K562 (cell line): ENCODE data around the gene COL26A1. TPM values are rescaled to one million over a fixed set of nuclear protein-coding genes. Genes with fewer than 3 reads are reported as not detected.

ENCODE experiments used
- CHCHD3 ChIP-seq: fragments of 250-450 bp; sonication (Bioruptor Pico); IDR thresholded peaks from 2 replicates; pipeline ENCODE4 v2.1.2; 2022; ENCODE audit warnings: mild to moderate bottlenecking
- GTF2E2 ChIP-seq: fragments of 200-800 bp; sonication (Bioruptor generic); IDR thresholded peaks from 2 replicates; pipeline ENCODE4 v1.6.1; 2016; ENCODE audit warnings: missing genetic modification characterization, missing compliant biosample characterization
- MTA1 ChIP-seq: fragments of 450-650 bp; IDR thresholded peaks from 2 replicates; pipeline ENCODE4 v1.6.1; 2017; ENCODE audit warnings: borderline replicate concordance
- SIN3B ChIP-seq: fragments of 450-650 bp; IDR thresholded peaks from 2 replicates; pipeline ENCODE4 v1.6.1; 2017; ENCODE audit warnings: low read depth, mild to moderate bottlenecking, moderate library complexity
- ZNF609 ChIP-seq: sonication (generic); formaldehyde crosslinking; IDR thresholded peaks from 2 replicates; pipeline ENCODE4 v1.8.1; 2023; ENCODE audit warnings: missing genetic modification reagents, mild to moderate bottlenecking, borderline replicate concordance
- polyA plus RNA-seq, 8 experiments: library from polyadenylated mRNA; depleted of rRNA in 4 of 8; stranded (reverse) in 5 of 8; unstranded in 3 of 8; fragments of >200 nt; fragmentation: Nextera tagmentation in 2 of 8; fragmentation: Illumina TruSeq in 1 of 8; extraction: Ambion mirVana in 2 of 8; extraction: Trizol in 1 of 8; gene quantifications; 2 replicates each; pipeline versions ENCODE4 v1.2.1 to v1.2.3, GENCODE V29; 2011 to 2014; ENCODE audit warnings: inconsistent platforms in 1 of 8, missing spikeins in 1 of 8
- total RNA-seq, 7 experiments: library from RNA; depleted of rRNA in 6 of 7; stranded (reverse); fragments of >200 nt in 6 of 7; fragmentation: Illumina TruSeq in 2 of 7; extraction: Trizol in 2 of 7; gene quantifications; 2 replicates each; pipeline versions ENCODE4 v1.2.1 to v1.2.3, GENCODE V29; 2011 to 2021; ENCODE audit warnings: low replicate concordance in 1 of 7
- TF ChIP-seq, protein P1 (sequence below): fragments of 250-450 bp; sonication (Bioruptor Pico); IDR thresholded peaks from 2 replicates; pipeline ENCODE4 v1.5.0; 2021; ENCODE audit warnings: mild to moderate bottlenecking, borderline replicate concordance

Gene COL26A1
- total and polyA plus RNA-seq, 9 of the 15 experiments (the other 6 are each of a cell fraction or from before 2014, with no cell fraction given): 0.04 to 0.39 (median 0.07) TPM; not detected in 5

DNA sequence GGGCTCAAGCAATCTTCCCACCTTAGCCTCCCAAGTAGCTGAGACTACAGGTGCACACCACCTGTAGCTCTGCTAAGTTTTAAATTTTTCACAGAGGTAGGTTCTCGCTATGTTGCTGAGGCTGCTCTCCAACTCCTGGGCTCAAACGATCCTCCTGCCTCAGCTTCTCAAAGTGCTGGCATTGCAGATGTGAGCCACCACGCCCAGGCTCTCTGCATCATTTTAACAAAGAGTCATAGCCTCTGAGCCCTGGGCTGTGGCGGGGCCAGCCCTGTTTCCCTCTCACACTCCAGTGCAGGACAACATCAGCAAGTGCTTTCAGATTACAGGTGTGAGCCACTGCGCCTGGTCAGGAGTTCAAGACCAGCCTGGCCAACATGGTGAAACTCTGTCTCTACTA is 102.5 kb downstream of the COL26A1 start (continued):
- no peak for TF ChIP-seq ZNF609
- TF ChIP-seq MTA1: no peak
- no peak for TF ChIP-seq CHCHD3 (CRISPR knock-in tag)
- TF ChIP-seq GTF2E2 (tag): no peak
- TF ChIP-seq, protein P1, sequence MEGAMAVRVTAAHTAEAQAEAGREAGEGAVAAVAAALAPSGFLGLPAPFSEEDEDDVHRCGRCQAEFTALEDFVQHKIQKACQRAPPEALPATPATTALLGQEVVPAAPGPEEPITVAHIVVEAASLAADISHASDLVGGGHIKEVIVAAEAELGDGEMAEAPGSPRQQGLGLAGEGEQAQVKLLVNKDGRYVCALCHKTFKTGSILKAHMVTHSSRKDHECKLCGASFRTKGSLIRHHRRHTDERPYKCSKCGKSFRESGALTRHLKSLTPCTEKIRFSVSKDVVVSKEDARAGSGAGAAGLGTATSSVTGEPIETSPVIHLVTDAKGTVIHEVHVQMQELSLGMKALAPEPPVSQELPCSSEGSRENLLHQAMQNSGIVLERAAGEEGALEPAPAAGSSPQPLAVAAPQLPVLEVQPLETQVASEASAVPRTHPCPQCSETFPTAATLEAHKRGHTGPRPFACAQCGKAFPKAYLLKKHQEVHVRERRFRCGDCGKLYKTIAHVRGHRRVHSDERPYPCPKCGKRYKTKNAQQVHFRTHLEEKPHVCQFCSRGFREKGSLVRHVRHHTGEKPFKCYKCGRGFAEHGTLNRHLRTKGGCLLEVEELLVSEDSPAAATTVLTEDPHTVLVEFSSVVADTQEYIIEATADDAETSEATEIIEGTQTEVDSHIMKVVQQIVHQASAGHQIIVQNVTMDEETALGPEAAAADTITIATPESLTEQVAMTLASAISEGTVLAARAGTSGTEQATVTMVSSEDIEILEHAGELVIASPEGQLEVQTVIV (CRISPR knock-in tag): no peak
- TF ChIP-seq SIN3B: no peak
